Chondrocyte (in vitro differentiated cells): ENCODE measurements around the gene ZFP28. TPM values are rescaled to one million over a fixed set of nuclear protein-coding genes. Genes with fewer than 3 reads are reported as not detected.

Source experiments
- DNase-seq: peaks from one replicate; pipeline ENCODE4 v3.0.0; 2021; ENCODE audit warnings: mixed read lengths, low spot score
- H3K27ac Mint-ChIP-seq: one replicate; pipeline ENCODE4 v1.8.0; 2021; ENCODE audit warnings: mild to moderate bottlenecking, moderate library complexity, mixed read lengths; ENCODE audit not compliant: unreplicated experiment
- H3K27me3 Mint-ChIP-seq: 2 replicates; pipeline ENCODE4 v1.8.0; 2021; ENCODE audit warnings: low read depth, mixed read lengths
- H3K36me3 Mint-ChIP-seq: 2 replicates; pipeline ENCODE4 v1.8.0; 2021; ENCODE audit warnings: low read depth, mixed read lengths
- H3K4me1 Mint-ChIP-seq: 2 replicates; pipeline ENCODE4 v1.8.0; 2021; ENCODE audit warnings: low read depth, mild to moderate bottlenecking, mixed read lengths
- H3K4me3 Mint-ChIP-seq: one replicate; pipeline ENCODE4 v1.8.0; 2021; ENCODE audit warnings: mild to moderate bottlenecking, moderate library complexity, mixed read lengths; ENCODE audit not compliant: unreplicated experiment
- H3K9me3 Mint-ChIP-seq: 2 replicates; pipeline ENCODE4 v1.8.0; 2021; ENCODE audit warnings: low read depth, mixed read lengths
- total RNA-seq: library from RNA; stranded (reverse); gene quantifications from 3 replicates; pipeline ENCODE4 v1.2.1, GENCODE V29; 2021
- TF ChIP-seq, protein P1 (sequence below): fragments of 200-600 bp; sonication (generic); IDR thresholded peaks from 2 replicates; pipeline ENCODE4 v1.5.0; 2021; ENCODE audit warnings: antibody characterized with exemption, mild to moderate bottlenecking, moderate library complexity

The ZFP28 gene
- total RNA-seq, 1 donor from 2014 or later = 5.9 TPM

DNA sequence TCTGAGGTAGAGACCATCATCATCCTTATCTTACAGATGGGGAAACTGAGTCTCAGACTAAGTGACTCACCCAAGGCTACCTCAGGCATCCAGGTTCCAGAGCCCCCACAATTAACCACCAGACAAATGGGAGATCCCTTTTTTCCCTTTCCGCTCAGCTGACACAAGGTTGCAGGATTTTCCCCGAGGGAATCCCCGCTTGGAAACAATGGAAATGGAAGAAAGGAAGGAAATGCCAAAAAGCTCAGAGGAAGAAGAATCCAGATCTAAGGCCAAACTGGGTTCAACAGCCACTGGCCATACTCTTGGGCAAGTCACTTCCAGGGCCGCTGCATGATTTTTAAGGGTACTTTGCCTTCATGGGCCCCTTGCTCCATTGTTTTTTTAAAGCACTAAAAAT is 57.9 kb downstream of the ZFP28 start:
- TF ChIP-seq, protein P1, sequence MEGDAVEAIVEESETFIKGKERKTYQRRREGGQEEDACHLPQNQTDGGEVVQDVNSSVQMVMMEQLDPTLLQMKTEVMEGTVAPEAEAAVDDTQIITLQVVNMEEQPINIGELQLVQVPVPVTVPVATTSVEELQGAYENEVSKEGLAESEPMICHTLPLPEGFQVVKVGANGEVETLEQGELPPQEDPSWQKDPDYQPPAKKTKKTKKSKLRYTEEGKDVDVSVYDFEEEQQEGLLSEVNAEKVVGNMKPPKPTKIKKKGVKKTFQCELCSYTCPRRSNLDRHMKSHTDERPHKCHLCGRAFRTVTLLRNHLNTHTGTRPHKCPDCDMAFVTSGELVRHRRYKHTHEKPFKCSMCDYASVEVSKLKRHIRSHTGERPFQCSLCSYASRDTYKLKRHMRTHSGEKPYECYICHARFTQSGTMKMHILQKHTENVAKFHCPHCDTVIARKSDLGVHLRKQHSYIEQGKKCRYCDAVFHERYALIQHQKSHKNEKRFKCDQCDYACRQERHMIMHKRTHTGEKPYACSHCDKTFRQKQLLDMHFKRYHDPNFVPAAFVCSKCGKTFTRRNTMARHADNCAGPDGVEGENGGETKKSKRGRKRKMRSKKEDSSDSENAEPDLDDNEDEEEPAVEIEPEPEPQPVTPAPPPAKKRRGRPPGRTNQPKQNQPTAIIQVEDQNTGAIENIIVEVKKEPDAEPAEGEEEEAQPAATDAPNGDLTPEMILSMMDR = no peak
- no peak for DNase-seq
- H3K36me3 Mint-ChIP-seq = peaks cover 22% of the 10 kb centered on the region
- peaks cover 13% of the 10 kb centered on the region for H3K4me1 Mint-ChIP-seq
- H3K4me3 Mint-ChIP-seq = peak overlapping the region; percentile 97
- H3K27ac Mint-ChIP-seq = no peak overlapping the region
- peaks cover 31% of the 10 kb centered on the region for H3K9me3 Mint-ChIP-seq
- no peaks in the 10 kb centered on the region for H3K27me3 Mint-ChIP-seq

DNA sequence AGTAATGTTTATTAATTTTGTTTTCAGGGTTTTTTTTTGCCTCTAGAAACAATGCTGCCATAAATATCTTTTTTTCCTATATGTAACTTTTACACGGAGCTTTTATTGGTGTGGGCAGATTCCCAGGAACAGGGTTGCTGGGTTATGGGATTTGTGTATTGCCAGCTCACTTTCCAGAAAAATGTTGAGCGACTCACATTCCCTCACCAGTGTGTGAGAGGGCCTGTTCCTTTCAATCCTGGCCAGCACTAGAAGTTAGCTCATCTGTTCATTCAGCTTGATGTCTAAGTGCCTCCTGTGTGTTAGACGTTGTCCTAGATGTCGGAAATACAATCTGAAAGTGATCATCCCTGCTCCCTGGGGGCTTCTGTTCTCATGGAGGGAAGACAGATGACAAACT is 58.9 kb downstream of the ZFP28 start:
- TF ChIP-seq, protein P1 = no peak
- H3K4me1 Mint-ChIP-seq = peaks cover 13% of the 10 kb centered on the region
- H3K9me3 Mint-ChIP-seq = peaks cover 29% of the 10 kb centered on the region
- DNase-seq = no peak
- no peak overlapping the region for H3K4me3 Mint-ChIP-seq
- peaks cover 26% of the 10 kb centered on the region for H3K36me3 Mint-ChIP-seq
- no peaks in the 10 kb centered on the region for H3K27me3 Mint-ChIP-seq
- H3K27ac Mint-ChIP-seq = no peak overlapping the region

DNA sequence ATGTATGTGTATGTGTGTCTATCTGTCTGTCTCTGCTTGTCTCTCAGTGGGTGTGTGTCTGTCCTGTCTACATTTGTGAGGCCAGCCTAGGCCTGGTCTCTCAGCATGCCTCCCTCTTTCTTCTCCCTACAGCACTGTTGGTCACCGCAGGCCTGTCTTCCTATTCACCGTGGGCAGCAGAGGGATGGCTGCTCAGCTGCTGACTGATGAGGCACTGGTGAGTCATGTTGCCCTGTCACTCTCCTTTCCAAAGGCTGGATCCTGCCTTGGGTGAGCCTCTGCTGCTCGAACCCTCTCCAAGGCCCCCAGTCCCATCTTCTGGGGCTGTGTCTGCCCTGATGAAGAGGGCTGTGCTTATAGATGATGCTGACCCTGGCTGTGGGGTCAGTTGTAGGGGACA is 62.6 kb downstream of the ZFP28 start:
- peaks cover 45% of the 10 kb centered on the region for H3K9me3 Mint-ChIP-seq
- no peak for DNase-seq
- TF ChIP-seq, protein P1 = no peak
- no peak overlapping the region for H3K4me3 Mint-ChIP-seq
- no peaks in the 10 kb centered on the region for H3K27me3 Mint-ChIP-seq
- peaks cover 46% of the 10 kb centered on the region for H3K36me3 Mint-ChIP-seq
- H3K4me1 Mint-ChIP-seq = peaks cover 2% of the 10 kb centered on the region
- no peak overlapping the region for H3K27ac Mint-ChIP-seq

DNA sequence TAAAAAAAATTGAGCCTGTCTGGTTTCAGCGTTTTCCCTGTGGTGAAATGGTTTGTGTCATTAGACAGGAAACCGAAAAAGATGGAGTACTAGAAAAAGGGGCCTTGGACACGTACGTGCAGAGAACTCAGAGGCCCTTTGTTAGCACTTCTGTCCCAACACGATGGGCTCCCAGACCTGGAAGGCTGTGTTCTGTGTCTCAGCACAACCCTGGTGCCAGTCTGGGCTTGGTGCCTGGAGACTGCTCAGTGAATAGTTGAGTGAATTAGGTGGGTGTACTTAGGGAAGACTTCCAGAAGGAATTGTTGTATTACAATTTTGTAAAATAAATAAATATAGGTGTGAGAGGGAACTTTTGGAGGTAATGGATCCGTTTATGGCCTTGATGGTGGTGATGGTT is 65.1 kb downstream of the ZFP28 start:
- no peak overlapping the region for H3K27ac Mint-ChIP-seq
- peaks cover 50% of the 10 kb centered on the region for H3K36me3 Mint-ChIP-seq
- peaks cover 60% of the 10 kb centered on the region for H3K9me3 Mint-ChIP-seq
- DNase-seq = no peak
- no peaks in the 10 kb centered on the region for H3K27me3 Mint-ChIP-seq
- no peaks in the 10 kb centered on the region for H3K4me1 Mint-ChIP-seq
- TF ChIP-seq, protein P1 = no peak
- H3K4me3 Mint-ChIP-seq = no peak overlapping the region

Other genes starting within 250 kb of the ZFP28 start
- gene ZSCAN5A, start 224.1 kb upstream of the ZFP28 start, total RNA-seq = 1.5 to 9.9 TPM (median 3.8 TPM) in 3 replicates
- 1.6 to 4.1 TPM (median 2.3 TPM) in 3 replicates for gene ZNF582, start 145.4 kb upstream of the ZFP28 start, total RNA-seq
- gene ZNF583, start 134.6 kb upstream of the ZFP28 start, total RNA-seq = 3.7 to 8.6 TPM (median 4.4 TPM) in 3 replicates
- not detected in 3 replicates for gene ZNF667, start 61.6 kb upstream of the ZFP28 start, total RNA-seq
- 0.02 TPM in 1 of 3 replicates, not detected in the others for gene ZNF471, start 31.1 kb upstream of the ZFP28 start, total RNA-seq
- 3.4 to 4.4 TPM (median 4.2 TPM) in 3 replicates for gene ZNF470, start 28.5 kb downstream of the ZFP28 start, total RNA-seq
- 9.4 to 10.6 TPM (median 10.0 TPM) in 3 replicates for gene ZNF71, start 56.4 kb downstream of the ZFP28 start, total RNA-seq
- 0.20 to 1.1 TPM (median 0.67 TPM) in 3 replicates for gene SMIM17, start 104.2 kb downstream of the ZFP28 start, total RNA-seq
- not detected in 3 replicates for gene ZNF835, start 132.8 kb downstream of the ZFP28 start, total RNA-seq